Liver (tissue), 3 donors: Measurements from ENCODE around the gene LOX.

Experiments used
- ATF3 ChIP-seq: IDR thresholded peaks from 2 replicates; pipeline ENCODE4 v1.6.1; 2016; ENCODE audit warnings: antibody characterized with exemption
- CTCF ChIP-seq: fragments of 150-350 bp; IDR thresholded peaks from 2 replicates; pipeline ENCODE4 v1.5.1; 2017; ENCODE audit warnings: improper control_type of control experiment, low read depth, low read length; ENCODE audit not compliant: missing input control
- EGR1 ChIP-seq, 2 donors: IDR thresholded peaks; 2 replicates each; pipeline ENCODE4 v1.6.1; 2016 to 2018; ENCODE audit warnings: antibody characterized with exemption in 2 of 2, low read depth in 2 of 2
- RAD21 ChIP-seq, 2 donors: IDR thresholded peaks; 2 replicates each; pipeline ENCODE4 v1.6.1; 2016; ENCODE audit warnings: antibody characterized with exemption in 2 of 2, mild to moderate bottlenecking in 2 of 2
- REST ChIP-seq: IDR thresholded peaks from 2 replicates; pipeline ENCODE4 v1.6.1; 2016; ENCODE audit warnings: antibody characterized with exemption, mild to moderate bottlenecking
- RXRA ChIP-seq, 2 donors: IDR thresholded peaks; 2 replicates each; pipeline ENCODE4 v1.6.1; 2017 to 2018; ENCODE audit warnings: antibody characterized with exemption in 2 of 2, mild to moderate bottlenecking in 1 of 2
- SP1 ChIP-seq: IDR thresholded peaks from 2 replicates; pipeline ENCODE4 v1.6.1; 2018; ENCODE audit warnings: antibody characterized with exemption, mild to moderate bottlenecking
- TAF1 ChIP-seq: conservative IDR thresholded peaks from 2 replicates; pipeline ENCODE4 v1.6.1; 2016; ENCODE audit warnings: antibody characterized with exemption, mild to moderate bottlenecking
- ZBTB33 ChIP-seq: IDR thresholded peaks from 2 replicates; pipeline ENCODE4 v1.6.1; 2016; ENCODE audit warnings: antibody characterized with exemption
- donor health status: healthy.
- donor health status: healthy.

- no peak for TF ChIP-seq ATF3
- no peak for TF ChIP-seq CTCF
- TF ChIP-seq ZBTB33: no peak
- no peak for TF ChIP-seq REST
- no peak for TF ChIP-seq TAF1
- TF ChIP-seq SP1: no peak
- TF ChIP-seq RXRA (IDR thresholded peaks at IDR 0.05): no peak
- TF ChIP-seq EGR1 (IDR thresholded peaks at IDR 0.05; ENCODE audit: low read depth in 2 of 2): no peak
- no peak for TF ChIP-seq RAD21 (IDR thresholded peaks at IDR 0.05)
These were observed 55.1 kb downstream of the LOX start for GRCh38 chr5:122022966-122023365.
